Measurements from ENCODE around the gene UGT1A6. TPM values are rescaled to one million over a fixed set of nuclear protein-coding genes. Genes with fewer than 3 reads are reported as not detected.

UGT1A6 gene
- total and polyA plus RNA-seq, 2 of the 13 experiments (the other 11 are each of a cell fraction or from before 2014, with no cell fraction given) = 0.25 TPM; not detected in 1

GRCh38 chr2:233654501-233654900 is 38.2 kb upstream of the UGT1A6 start (continued):
- TF ChIP-seq, protein P1, sequence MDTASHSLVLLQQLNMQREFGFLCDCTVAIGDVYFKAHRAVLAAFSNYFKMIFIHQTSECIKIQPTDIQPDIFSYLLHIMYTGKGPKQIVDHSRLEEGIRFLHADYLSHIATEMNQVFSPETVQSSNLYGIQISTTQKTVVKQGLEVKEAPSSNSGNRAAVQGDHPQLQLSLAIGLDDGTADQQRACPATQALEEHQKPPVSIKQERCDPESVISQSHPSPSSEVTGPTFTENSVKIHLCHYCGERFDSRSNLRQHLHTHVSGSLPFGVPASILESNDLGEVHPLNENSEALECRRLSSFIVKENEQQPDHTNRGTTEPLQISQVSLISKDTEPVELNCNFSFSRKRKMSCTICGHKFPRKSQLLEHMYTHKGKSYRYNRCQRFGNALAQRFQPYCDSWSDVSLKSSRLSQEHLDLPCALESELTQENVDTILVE (CRISPR knock-in tag; IDR thresholded peaks at IDR 0.05) = no peak
- TF ChIP-seq MLXIP (CRISPR knock-in tag; IDR thresholded peaks at IDR 0.05; ENCODE audit: borderline replicate concordance) (no peak), SRSF4 (IDR thresholded peaks at IDR 0.05; ENCODE audit: low read depth, low read length, poor library complexity, severe bottlenecking) (no peak), MED1 (CRISPR knock-in tag; IDR thresholded peaks at IDR 0.05) (no peak), ZNF770 (CRISPR knock-in tag; IDR thresholded peaks at IDR 0.05) (no peak), GPBP1L1 (CRISPR knock-in tag; IDR thresholded peaks at IDR 0.05) (no peak), MAFF (IDR thresholded peaks at IDR 0.05; ENCODE audit: low read depth, low read length) (no peak), DR1 (CRISPR knock-in tag; IDR thresholded peaks at IDR 0.05) (no peak), AKAP8 (CRISPR knock-in tag; IDR thresholded peaks at IDR 0.05) (no peak), BRD4 (CRISPR knock-in tag; IDR thresholded peaks at IDR 0.05) (no peak), TERF1 (CRISPR knock-in tag; IDR thresholded peaks at IDR 0.05) (no peak), PRDM4 (CRISPR knock-in tag; IDR thresholded peaks at IDR 0.05; ENCODE audit: borderline replicate concordance) (no peak), ZNF382 (CRISPR knock-in tag; IDR thresholded peaks at IDR 0.05; ENCODE audit: borderline replicate concordance) (no peak)

Measured in HepG2 (cell line).